GM21576 (cell line): Measurements from ENCODE around the gene ZG16.

Experiments
- ATAC-seq: cut with Tn5 transposase; IDR thresholded peaks from one replicate; pipeline ENCODE4 v1.9.1; 2021; ENCODE audit warnings: mild to moderate bottlenecking, moderate library complexity; ENCODE audit not compliant: unreplicated experiment

The ZG16 gene

DNA sequence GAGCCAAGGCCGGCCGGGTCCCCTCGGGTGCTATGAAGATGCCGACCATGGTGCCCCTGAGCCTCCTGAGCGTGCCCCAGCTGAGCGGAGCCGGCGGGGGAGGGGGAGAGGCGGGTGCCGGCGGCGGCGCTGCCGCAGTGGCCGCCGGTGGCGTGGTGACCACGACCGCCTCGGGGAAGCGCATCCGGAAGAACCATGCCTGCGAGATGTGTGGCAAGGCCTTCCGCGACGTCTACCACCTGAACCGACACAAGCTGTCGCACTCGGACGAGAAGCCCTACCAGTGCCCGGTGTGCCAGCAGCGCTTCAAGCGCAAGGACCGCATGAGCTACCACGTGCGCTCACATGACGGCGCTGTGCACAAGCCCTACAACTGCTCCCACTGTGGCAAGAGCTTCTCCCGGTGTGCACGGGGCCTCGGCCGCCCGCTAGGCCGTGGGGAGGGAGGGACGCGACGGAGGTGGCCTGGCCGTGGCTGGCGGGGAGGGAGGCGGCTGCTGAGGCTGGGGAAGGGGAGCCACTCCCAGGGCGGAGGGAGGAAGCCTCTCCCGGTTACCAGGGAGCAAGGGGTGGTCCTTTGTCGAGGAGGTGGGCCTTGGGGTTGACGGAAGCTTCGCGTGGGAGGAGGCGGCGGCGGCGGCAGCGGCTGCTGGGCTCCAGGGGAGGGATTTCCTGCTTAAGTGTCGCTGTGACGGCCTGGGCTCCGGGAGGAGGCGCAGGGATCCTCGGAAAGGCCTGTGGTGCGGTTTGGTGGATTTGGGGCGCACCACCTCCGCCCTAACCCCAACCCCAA is 29.6 kb downstream of the ZG16 start:
- ATAC-seq = no peak

DNA sequence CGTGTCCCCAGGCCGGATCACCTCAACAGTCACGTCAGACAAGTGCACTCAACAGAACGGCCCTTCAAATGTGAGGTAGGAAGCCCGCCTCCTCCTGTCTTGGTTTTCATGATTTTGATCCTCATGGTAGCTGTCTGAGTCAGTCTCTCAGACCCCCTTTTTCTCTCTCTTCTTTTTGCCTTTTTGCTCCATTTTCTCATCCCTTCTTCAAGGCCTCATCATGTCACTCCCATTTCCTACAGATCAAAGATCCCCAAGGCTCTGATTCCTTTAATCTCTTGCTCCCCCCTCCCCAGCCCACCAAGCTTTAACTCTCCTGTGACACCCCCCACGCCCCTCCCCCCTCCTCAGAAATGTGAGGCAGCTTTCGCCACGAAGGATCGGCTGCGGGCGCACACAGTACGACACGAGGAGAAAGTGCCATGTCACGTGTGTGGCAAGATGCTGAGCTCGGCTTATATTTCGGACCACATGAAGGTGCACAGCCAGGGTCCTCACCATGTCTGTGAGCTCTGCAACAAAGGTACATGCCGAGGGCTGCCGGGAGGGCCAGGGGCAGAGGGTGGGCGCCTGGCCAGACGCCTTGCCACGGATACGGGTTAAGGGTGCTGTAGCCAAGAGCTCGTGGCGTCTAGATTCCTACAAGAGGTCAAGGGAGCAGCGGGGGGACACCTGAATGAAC is 30.3 kb downstream of the ZG16 start:
- ATAC-seq = no peak

DNA sequence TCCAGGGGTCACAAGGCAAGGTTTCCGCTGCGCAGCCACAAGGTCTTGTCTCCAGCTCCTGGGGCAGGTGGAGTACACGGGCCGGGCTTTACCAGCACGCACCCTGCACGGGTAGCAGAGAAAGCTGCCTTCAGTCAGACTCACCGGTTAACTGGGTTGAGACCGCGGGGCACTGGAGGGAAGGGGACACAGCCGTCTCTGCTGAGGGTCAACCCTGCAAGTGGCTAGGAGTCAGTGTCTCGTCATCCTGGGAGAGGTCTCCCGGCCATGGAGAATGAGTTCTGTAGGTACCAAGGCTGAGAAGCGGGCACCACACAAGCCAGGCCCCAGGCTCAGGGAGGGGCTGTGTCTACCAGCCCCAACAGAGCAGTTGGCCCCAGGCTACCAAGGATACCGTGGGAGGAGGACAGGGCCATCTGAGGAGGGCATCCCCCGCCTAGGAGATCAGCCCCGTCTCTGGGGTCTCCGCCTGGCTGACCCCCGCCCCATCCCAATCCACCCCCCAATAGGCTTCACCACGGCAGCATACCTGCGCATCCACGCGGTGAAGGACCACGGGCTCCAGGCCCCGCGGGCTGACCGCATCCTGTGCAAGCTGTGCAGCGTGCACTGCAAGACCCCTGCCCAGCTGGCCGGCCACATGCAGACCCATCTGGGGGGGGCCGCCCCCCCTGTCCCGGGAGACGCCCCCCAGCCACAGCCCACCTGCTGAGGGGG is 31.1 kb downstream of the ZG16 start:
- ATAC-seq = no peak

DNA sequence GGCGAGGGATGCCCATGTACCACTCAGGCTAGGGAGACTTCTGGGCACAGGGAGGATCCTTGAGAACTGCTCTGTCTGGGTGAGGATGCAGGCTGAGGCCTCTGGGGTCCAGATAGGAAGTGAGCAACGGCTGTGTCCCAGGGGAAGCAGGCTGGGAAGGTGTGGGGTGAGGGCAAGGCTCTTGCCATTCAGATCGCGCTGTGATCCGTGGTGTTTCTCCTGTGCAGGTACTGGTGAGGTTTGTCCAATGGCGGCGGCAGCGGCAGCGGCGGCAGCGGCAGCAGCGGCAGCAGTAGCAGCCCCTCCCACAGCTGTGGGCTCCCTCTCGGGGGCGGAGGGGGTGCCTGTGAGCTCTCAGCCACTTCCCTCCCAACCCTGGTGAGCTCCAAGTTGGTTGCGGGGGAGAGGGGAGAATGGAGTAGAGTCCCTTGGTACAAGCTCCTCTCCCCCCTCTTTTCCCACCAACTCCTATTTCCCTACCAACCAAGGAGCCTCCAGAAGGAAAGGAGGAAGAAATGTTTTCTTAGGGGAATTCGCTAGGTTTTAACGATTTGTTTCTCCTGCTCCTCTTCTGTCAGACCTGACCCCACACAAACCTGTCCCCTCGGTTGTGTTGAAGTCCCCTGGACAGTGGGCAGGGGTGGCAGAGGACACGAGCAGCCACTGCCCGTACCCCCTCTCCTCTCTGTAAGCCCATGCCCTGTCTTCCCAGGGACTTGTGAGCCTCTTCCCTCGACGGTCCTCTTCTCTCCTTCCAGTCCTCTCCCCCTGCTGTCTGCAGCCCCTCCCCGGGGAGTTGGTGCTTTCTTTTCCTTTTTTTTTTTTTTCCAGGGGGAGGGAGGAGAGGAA is 32.0 kb downstream of the ZG16 start:
- no peak for ATAC-seq

GRCh38 chr16:29810699-29811169 is 32.7 kb downstream of the ZG16 start:
- no peak for ATAC-seq

GRCh38 chr16:29811170-29811895 is 33.3 kb downstream of the ZG16 start:
- ATAC-seq = peak; percentile 35

DNA sequence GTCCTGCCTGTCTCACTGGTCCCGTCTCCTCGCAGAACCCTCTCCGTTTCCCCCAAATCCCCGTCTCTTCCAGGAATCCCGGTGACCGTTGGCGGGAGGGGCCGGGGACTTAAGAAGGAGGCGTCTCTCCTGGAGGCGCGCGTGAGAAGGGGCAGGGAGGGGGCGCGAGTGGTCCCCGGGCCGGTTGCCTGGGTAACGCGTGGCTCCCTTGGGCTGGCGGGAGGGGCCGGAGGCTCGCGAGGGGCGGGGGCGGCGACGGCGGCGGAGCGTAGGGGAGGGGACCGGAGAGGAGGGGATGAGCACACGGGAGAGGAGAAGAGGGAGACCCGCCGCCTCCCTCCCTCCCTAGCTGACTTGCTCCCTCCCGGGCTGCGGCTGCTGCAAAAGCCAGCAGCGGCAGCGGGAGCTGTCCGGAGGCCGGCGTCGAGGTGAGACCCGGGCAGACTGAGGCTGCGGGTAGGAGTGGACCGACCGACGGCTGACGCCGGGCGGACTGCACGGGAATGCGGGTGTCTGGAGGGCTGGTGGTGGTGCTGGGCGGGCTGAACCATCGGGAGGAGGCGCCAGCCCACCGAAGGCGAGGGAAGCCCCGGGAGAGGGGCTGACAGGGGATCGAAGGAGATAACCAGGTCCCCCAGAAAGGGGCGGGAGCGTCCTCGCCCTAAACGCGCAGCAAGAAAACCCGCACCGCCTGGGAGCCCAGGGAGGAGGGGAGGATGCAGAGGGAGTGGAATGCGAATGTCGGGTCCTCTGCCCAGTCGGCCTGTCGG is 34.0 kb downstream of the ZG16 start, which contains the start of gene PRRT2:
PRRT2 (plus strand) TSS at position 298 of the 770 bp plus-strand sequence. CDS start 862 bp downstream, outside the sequence.
- ATAC-seq = no peak

- ATAC-seq = no peak
Measured at GRCh38 chr16:29812754-29813643, 34.9 kb downstream of the ZG16 start.

DNA sequence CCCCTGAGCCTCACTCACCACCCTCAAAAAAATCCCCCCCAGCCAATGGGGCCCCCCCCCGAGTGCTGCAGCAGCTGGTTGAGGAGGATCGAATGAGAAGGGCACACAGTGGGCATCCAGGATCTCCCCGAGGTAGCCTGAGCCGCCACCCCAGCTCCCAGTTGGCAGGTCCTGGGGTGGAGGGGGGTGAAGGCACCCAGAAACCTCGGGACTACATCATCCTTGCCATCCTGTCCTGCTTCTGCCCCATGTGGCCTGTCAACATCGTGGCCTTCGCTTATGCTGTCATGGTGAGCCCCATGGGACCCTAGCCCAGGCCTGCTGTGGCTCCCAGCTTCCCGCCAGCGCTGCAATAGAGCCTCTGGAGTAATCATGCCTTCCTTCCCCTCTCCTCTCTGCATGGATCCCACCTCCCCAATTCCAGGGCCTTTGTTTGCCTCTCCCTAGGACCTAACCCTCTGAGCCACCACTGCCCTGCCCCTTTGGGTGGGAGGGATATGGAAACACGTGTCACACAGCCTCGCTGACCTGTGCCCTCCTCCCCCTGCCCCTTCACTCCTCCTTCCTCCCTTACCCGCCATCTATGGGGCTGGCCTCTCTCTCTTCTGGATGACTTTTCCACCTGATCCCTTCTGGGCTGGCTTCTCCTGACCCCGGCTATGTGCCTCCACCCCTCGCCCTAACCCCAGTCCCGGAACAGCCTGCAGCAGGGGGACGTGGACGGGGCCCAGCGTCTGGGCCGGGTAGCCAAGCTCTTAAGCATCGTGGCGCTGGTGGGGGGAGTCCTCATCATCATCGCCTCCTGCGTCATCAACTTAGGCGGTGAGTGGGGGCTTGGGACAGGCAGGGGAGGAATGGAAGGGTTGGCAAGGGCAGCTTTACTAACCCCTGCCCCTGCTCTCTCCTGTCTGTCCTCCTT is 35.8 kb downstream of the ZG16 start:
- ATAC-seq = no peak

- ATAC-seq = no peak
Measured at GRCh38 chr16:29814592-29814991, 36.5 kb downstream of the ZG16 start.

- no peak for ATAC-seq
Measured at GRCh38 chr16:29815032-29815721, 37.1 kb downstream of the ZG16 start.

DNA sequence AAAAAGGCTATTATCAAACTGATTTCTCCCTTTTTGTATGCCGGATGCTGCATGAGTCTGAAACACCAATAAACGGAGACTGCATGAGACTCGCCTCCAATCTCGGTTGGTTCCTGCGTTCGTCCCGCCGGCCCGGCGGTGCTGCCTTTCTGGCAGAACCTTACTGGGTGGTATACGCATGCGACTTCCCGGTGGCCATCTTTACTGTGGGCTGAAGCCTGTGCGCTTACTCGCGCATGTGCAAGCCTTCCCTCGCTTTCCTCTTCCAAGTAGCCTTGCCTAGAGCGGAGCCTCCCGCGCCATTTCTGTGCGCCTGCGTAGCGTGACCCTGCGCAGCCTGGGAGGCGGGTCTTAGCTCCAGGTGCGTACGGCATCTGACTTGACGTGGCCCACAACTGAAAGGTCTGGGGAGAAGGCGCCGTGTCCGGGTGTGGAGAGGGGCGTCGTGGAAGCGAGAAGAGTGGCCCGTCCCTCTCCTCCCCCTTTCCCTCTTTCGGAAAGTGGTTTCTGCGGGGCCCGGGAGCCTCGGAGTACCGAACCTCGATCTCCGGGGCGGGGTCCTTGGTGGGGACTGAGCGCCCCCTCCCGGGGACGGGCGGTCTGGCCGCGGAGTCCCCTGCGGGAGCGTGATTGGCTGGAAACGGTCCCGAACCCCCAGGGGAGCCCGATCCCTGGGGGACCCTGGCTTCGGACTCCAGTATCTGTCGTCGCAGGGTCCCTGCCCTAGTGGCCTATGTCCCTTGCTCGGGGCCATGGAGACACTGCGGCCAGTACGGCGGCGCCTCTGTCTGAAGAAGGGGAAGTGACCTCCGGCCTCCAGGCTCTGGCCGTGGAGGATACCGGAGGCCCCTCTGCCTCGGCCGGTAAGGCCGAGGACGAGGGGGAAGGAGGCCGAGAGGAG is 38.0 kb downstream of the ZG16 start, which contains the start of gene PAGR1:
PAGR1 (plus strand) TSS at position 360 of the 901 bp plus-strand sequence; CDS start at position 734, 374 bp downstream.
- ATAC-seq = peak; percentile 49

GRCh38 chr16:29816694-29817441 is 38.8 kb downstream of the ZG16 start:
- peak; percentile 14 for ATAC-seq

DNA sequence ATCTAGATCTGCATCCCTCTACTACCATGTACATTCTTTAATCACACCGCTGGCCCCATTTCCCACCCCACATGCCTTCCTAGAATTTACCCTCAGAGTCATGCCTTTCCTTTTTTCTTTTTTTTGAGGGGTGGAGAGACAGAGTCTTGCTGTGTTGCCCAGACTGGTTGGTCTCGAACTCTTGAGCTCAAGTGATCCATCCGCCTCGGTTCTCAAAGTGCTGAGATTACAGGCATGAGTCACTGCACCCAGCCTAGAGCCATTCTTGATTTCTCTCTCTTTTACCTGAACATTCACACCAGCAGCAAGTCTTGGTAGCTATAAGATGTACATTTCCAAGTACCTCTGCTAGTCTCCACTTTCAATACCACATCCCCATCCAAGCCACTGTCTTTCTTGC is 40.0 kb downstream of the ZG16 start:
- ATAC-seq = no peak

GRCh38 chr16:29819506-29819905 is 41.5 kb downstream of the ZG16 start:
- ATAC-seq = no peak
